Right lobe of liver (tissue), 4 donors: ENCODE measurements around the gene RBFA.

Experiments
- POLR2A ChIP-seq: fragments of 450-650 bp; IDR thresholded peaks from one replicate; pipeline ENCODE4 v1.6.1; 2017; ENCODE audit warnings: antibody characterized with exemption, mild to moderate bottlenecking
- TF ChIP-seq, protein P1 (sequence below), 4 donors: fragments of 200-600 bp in 3 of 4; fragments of 450-650 bp in 1 of 4; IDR thresholded peaks; one replicate each; pipeline versions ENCODE4 v1.5.1 to v1.8.0; 2016 to 2022; ENCODE audit warnings: antibody characterized with exemption in 4 of 4, mild to moderate bottlenecking in 2 of 4
- donor health status: DM: no; HTN: no; CAD: no.
- donor health status: DM: no; HTN: no; CAD: no.
- donor health status: DM: no; HTN: yes; CAD: no.

DNA sequence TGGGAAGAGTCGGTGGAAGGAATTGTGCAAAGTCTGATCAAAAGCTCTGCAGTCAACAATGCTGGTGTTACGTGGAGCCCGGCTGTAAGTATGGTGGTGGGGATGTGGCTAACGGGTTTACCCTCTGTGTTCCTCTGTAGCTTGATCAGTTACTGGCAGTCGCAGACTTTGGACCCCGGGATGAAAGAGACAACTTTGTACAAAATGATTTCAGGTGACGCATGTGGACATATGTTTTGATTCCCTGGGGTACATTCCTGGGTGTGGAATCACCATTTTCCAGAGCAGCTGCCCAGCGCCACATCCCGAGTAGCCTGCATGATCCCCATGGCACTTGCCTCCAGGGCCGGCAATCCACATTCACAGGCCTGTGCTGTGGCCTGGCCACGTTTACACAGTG lies 9.8 kb downstream of the RBFA start:
- TF ChIP-seq, protein P1, sequence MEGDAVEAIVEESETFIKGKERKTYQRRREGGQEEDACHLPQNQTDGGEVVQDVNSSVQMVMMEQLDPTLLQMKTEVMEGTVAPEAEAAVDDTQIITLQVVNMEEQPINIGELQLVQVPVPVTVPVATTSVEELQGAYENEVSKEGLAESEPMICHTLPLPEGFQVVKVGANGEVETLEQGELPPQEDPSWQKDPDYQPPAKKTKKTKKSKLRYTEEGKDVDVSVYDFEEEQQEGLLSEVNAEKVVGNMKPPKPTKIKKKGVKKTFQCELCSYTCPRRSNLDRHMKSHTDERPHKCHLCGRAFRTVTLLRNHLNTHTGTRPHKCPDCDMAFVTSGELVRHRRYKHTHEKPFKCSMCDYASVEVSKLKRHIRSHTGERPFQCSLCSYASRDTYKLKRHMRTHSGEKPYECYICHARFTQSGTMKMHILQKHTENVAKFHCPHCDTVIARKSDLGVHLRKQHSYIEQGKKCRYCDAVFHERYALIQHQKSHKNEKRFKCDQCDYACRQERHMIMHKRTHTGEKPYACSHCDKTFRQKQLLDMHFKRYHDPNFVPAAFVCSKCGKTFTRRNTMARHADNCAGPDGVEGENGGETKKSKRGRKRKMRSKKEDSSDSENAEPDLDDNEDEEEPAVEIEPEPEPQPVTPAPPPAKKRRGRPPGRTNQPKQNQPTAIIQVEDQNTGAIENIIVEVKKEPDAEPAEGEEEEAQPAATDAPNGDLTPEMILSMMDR (IDR thresholded peaks at IDR 0.05), result no peak
- TF ChIP-seq POLR2A, result no peak
